ENCODE measurements around the gene ANO2.

Gene ANO2

GRCh38 chr12:5899675-5900074 lies 45.4 kb downstream of the ANO2 start:
- Histone ChIP-seq H3F3A (ENCODE audit: control insufficient read depth, insufficient read depth) (no peaks in the 10 kb centered on the region), H3K27me3 (ENCODE audit: control insufficient read depth, low read length) (no peaks in the 10 kb centered on the region), H3K36me3 (ENCODE audit: control insufficient read depth, low read length) (no peaks in the 10 kb centered on the region)

DNA sequence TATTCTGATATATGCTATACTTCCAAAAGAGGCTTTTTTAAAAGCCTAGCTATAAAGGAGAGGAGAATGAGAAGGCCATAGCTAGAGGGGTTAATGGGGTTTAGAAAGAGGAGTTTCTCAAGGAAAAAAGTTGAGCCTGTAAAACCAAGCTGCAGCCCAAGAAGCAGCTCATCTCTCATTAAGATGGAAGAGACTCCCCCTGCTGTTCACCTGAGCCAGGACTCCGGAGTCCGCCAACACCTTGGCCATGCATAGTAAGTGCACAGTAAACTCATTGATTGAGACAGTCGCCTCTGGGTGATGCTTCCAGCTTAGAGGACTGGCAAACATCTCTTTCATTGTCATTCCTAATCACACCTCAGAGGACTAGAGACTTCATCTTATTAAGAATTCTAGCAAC lies 46.2 kb downstream of the ANO2 start:
- peak; percentile 33 for TF ChIP-seq CTCF (IDR thresholded peaks at IDR 0.05; ENCODE audit: low read depth, low read length, poor library complexity, severe bottlenecking)
- TF ChIP-seq EZH2phosphoT487 (IDR thresholded peaks at IDR 0.05; ENCODE audit: borderline replicate concordance, low read length) = no peak
- H3K4me1 ChIP-seq (ENCODE audit: control insufficient read depth, low read length) = no peaks in the 10 kb centered on the region
- H3K4me2 ChIP-seq (ENCODE audit: low read length) = no peak overlapping the region

More at GRCh38 chr12:5899675-5900074, 45.4 kb downstream of the ANO2 start:
- no peak for TF ChIP-seq EZH2phosphoT487 (IDR thresholded peaks at IDR 0.05; ENCODE audit: borderline replicate concordance, low read length)
- TF ChIP-seq CTCF (IDR thresholded peaks at IDR 0.05; ENCODE audit: low read depth, low read length, poor library complexity, severe bottlenecking) = no peak
- no peaks in the 10 kb centered on the region for H3K79me2 ChIP-seq (ENCODE audit: control insufficient read depth, low read length)
- H3K27ac ChIP-seq (ENCODE audit: low read depth, low read length) = no peak overlapping the region
- H3K4me1 ChIP-seq (ENCODE audit: control insufficient read depth, low read length) = no peaks in the 10 kb centered on the region
- no peaks in the 10 kb centered on the region for H3K9me3 ChIP-seq (ENCODE audit: control insufficient read depth, insufficient read depth, low read length)
- H3K4me3 ChIP-seq (ENCODE audit: low read length) = no peak overlapping the region
- H3K4me2 ChIP-seq (ENCODE audit: low read length) = no peak overlapping the region
- no peaks in the 10 kb centered on the region for H4K20me1 ChIP-seq (ENCODE audit: control insufficient read depth, insufficient read depth, low read depth, low read length)
- no peaks in the 10 kb centered on the region for H3K9me2 ChIP-seq (replicated peaks; ENCODE audit: control insufficient read depth, low read length)

DNA sequence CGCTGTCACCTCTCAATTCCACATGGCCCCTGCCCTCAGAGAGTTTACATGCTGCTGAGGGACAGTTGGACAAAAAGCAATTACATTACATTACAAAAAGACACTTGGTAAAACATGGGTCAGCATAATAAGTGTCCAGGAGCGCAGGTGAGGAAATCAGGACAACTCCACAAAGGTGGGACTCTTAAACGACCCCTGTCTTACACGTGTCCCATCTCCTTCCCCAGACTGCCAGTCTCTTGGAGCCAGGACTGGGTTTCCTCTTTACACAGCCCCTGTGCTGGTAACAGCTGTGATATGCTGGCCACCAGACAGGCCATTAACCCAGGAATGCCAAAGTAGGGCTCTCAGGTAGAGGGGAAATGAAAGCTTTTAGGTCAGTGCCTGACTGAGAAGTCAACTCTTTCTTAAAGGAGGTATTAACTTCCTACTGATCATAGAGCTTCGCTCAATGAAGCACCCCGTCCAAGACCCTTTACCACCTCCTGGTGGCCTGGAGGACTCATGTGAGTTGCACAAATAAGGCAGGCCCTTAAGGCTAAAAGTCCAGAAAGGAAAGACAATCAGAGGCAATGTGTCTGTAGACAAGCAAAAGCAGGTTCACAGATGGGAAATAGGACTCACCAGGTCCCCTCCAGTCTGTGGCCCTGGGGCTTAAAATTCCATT lies 55.5 kb downstream of the ANO2 start:
- TF ChIP-seq EZH2phosphoT487 (IDR thresholded peaks at IDR 0.05; ENCODE audit: borderline replicate concordance, low read length) = no peak
- TF ChIP-seq CTCF (IDR thresholded peaks at IDR 0.05; ENCODE audit: low read depth, low read length, poor library complexity, severe bottlenecking) = no peak
- Histone ChIP-seq H3K9me3 (ENCODE audit: control insufficient read depth, insufficient read depth, low read length) (0 out of 2 replicates have a peak, but pooled peaks cover 6% of the 10 kb centered on the region), H4K20me1 (ENCODE audit: control insufficient read depth, insufficient read depth, low read depth, low read length) (no peaks in the 10 kb centered on the region), H3K27ac (ENCODE audit: low read depth, low read length) (no peak overlapping the region), H3K4me2 (ENCODE audit: low read length) (no peak overlapping the region), H3K4me3 (ENCODE audit: low read length) (no peak overlapping the region), H3K4me1 (ENCODE audit: control insufficient read depth, low read length) (no peaks in the 10 kb centered on the region), H3K27me3 (ENCODE audit: control insufficient read depth, low read length) (no peaks in the 10 kb centered on the region), H3K36me3 (ENCODE audit: control insufficient read depth, low read length) (no peaks in the 10 kb centered on the region), H3F3A (ENCODE audit: control insufficient read depth, insufficient read depth) (no peaks in the 10 kb centered on the region), H3K9me2 (replicated peaks; ENCODE audit: control insufficient read depth, low read length) (no peaks in the 10 kb centered on the region), H3K79me2 (ENCODE audit: control insufficient read depth, low read length) (no peaks in the 10 kb centered on the region)

More for the DNA sequence above, 46.2 kb downstream of the ANO2 start:
- no peak overlapping the region for H3K4me3 ChIP-seq (ENCODE audit: low read length)
- no peaks in the 10 kb centered on the region for H3K9me3 ChIP-seq (ENCODE audit: control insufficient read depth, insufficient read depth, low read length)
- H3K36me3 ChIP-seq (ENCODE audit: control insufficient read depth, low read length) = no peaks in the 10 kb centered on the region
- no peaks in the 10 kb centered on the region for H3K79me2 ChIP-seq (ENCODE audit: control insufficient read depth, low read length)
- no peaks in the 10 kb centered on the region for H3K27me3 ChIP-seq (ENCODE audit: control insufficient read depth, low read length)
- no peaks in the 10 kb centered on the region for H3K9me2 ChIP-seq (replicated peaks; ENCODE audit: control insufficient read depth, low read length)
- H4K20me1 ChIP-seq (ENCODE audit: control insufficient read depth, insufficient read depth, low read depth, low read length) = no peaks in the 10 kb centered on the region
- no peak overlapping the region for H3K27ac ChIP-seq (ENCODE audit: low read depth, low read length)
- no peaks in the 10 kb centered on the region for H3F3A ChIP-seq (ENCODE audit: control insufficient read depth, insufficient read depth)

Data from DOHH2 (cell line).